PFSK-1 (cell line): ENCODE data around the gene AS3MT.

Source experiments
- FOXP2 ChIP-seq: optimal IDR thresholded peaks from 2 replicates; pipeline ENCODE3; 2011; ENCODE audit warnings: borderline replicate concordance, control low read depth, inconsistent platforms; ENCODE audit not compliant: insufficient read depth; ENCODE audit errors: extremely low read length, extremely low read depth
- POLR2AphosphoS5 ChIP-seq: IDR thresholded peaks from 2 replicates; pipeline ENCODE4 v1.6.1; 2012; ENCODE audit warnings: low read depth, mild to moderate bottlenecking, control low read depth, low read length, moderate library complexity
- REST ChIP-seq, 2 experiments: IDR thresholded peaks; 2 replicates each; pipeline versions ENCODE4 v1.6.1 to v1.8.0; 2011 to 2012; ENCODE audit warnings: low read depth in 2 of 2, low read length in 2 of 2, control low read depth in 1 of 2, inconsistent platforms in 1 of 2, mild to moderate bottlenecking in 1 of 2, moderate library complexity in 1 of 2; ENCODE audit not compliant: insufficient read depth in 1 of 2
- SIN3A ChIP-seq: IDR thresholded peaks from 2 replicates; pipeline ENCODE4 v1.6.1; 2012; ENCODE audit warnings: mild to moderate bottlenecking, low read length, moderate library complexity, borderline replicate concordance; ENCODE audit not compliant: insufficient read depth
- TAF1 ChIP-seq: IDR thresholded peaks from 2 replicates; pipeline ENCODE4 v1.6.1; 2012; ENCODE audit warnings: low read length, control low read depth, borderline replicate concordance; ENCODE audit not compliant: insufficient read depth

- TF ChIP-seq POLR2AphosphoS5, result no peak
- no peak for TF ChIP-seq SIN3A
- no peak for TF ChIP-seq FOXP2
- no peak for TF ChIP-seq REST (IDR thresholded peaks at IDR 0.05; ENCODE audit: insufficient read depth in 1 of 2, low read depth in 2 of 2, low read length in 2 of 2)
- TF ChIP-seq TAF1, result no peak
Measured at GRCh38 chr10:102904346-102904745, 35.1 kb downstream of the AS3MT start.
